Testis (tissue), 2 donors: ENCODE data around the gene AHCTF1.

Experiments
- CTCF ChIP-seq, 3 experiments: fragments of 450-650 bp in 2 of 3; fragments of 200-600 bp in 1 of 3; sonication (generic) in 1 of 3; IDR thresholded peaks; one replicate each; pipeline ENCODE4 v1.5.1; 2016 to 2019; ENCODE audit warnings: antibody characterized with exemption in 3 of 3, mild to moderate bottlenecking in 2 of 3, moderate library complexity in 1 of 3
- POLR2A ChIP-seq: fragments of 450-650 bp; IDR thresholded peaks from one replicate; pipeline ENCODE4 v1.6.1; 2017; ENCODE audit warnings: antibody characterized with exemption, mild to moderate bottlenecking, moderate library complexity

DNA sequence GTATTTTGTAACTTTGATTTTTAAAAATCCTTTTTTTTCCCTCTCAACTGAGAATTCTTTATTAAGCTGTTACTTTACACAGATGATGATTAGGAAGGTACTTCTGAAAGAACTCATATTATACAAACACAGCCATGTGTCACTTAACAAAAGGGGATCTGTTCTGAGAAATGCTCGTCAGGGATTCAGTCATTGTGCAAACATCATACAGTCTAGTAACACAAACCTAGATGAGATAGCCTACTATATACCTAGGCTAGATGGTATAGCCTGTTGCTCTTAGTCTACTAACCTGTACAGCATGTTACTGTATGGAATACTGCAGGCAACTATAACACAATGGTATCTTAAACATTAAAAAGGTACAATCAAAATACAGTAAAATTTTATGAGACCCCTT, 24.9 kb downstream of the AHCTF1 start:
- TF ChIP-seq CTCF (IDR thresholded peaks at IDR 0.05) = no peak
- no peak for TF ChIP-seq POLR2A
